ENCODE results near the gene OSBPL9.
"Not testable (repeated sequence)": the region's sequence is repeated elsewhere in the genome, so short reads cannot be mapped to it uniquely, and the experiment has no call there.

The OSBPL9 gene

DNA sequence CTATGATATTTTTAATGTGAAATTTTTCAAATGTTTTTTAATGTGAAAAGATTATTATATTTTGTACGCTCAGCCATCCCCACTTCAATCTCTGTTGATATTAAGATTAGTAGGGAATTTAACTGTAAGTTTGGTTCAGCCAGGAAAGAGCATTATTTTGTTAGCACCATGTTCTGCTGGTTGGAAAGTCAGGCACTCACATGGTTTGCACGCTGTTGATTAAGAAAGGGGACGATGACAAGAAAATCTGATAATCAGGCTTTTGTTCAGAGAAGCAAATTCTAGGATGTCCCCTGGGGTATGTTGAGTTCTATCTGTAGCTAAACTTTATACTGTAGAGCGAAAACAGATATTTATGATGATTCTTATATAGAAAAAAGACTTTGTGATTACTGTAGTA lies 115.1 kb downstream of the OSBPL9 start:
- peak overlapping the region; percentile 87; the same call in 1 of the 2 replicates for H3K4me2 ChIP-seq (ENCODE audit: low read length)
- H3K27me3 ChIP-seq (ENCODE audit: insufficient read depth, low read length), result no peaks in the 10 kb centered on the region
- no peak overlapping the region for H2AFZ ChIP-seq (ENCODE audit: low read length)
- peaks cover 54% of the 10 kb centered on the region for H3K79me2 ChIP-seq (ENCODE audit: insufficient read depth, low read length)
- 0 out of 2 replicates have a peak, but pooled peaks cover 3% of the 10 kb centered on the region for H4K20me1 ChIP-seq (ENCODE audit: insufficient read depth, low read length)
- no peaks in the 10 kb centered on the region for H3K9me2 ChIP-seq (ENCODE audit: low read depth, low read length)
- H3K27ac ChIP-seq (ENCODE audit: low read depth, low read length, poor library complexity, severe bottlenecking), result no peak overlapping the region
- no peaks in the 10 kb centered on the region for H3F3A ChIP-seq (ENCODE audit: insufficient read depth, low read length)
- peaks cover 61% of the 10 kb centered on the region for H3K4me1 ChIP-seq (ENCODE audit: insufficient read depth, low read length, severe bottlenecking)
- no peaks in the 10 kb centered on the region for H3K36me3 ChIP-seq (ENCODE audit: insufficient read depth, low read length)
- H3K4me3 ChIP-seq (ENCODE audit: low read depth, low read length, poor library complexity, severe bottlenecking), result no peak overlapping the region
- no peaks in the 10 kb centered on the region for H3K9me3 ChIP-seq (ENCODE audit: low read length)
- no peak for TF ChIP-seq EZH2 (IDR thresholded peaks at IDR 0.05; ENCODE audit: borderline replicate concordance, low read length)
- TF ChIP-seq, protein P1, sequence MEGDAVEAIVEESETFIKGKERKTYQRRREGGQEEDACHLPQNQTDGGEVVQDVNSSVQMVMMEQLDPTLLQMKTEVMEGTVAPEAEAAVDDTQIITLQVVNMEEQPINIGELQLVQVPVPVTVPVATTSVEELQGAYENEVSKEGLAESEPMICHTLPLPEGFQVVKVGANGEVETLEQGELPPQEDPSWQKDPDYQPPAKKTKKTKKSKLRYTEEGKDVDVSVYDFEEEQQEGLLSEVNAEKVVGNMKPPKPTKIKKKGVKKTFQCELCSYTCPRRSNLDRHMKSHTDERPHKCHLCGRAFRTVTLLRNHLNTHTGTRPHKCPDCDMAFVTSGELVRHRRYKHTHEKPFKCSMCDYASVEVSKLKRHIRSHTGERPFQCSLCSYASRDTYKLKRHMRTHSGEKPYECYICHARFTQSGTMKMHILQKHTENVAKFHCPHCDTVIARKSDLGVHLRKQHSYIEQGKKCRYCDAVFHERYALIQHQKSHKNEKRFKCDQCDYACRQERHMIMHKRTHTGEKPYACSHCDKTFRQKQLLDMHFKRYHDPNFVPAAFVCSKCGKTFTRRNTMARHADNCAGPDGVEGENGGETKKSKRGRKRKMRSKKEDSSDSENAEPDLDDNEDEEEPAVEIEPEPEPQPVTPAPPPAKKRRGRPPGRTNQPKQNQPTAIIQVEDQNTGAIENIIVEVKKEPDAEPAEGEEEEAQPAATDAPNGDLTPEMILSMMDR (IDR thresholded peaks at IDR 0.05; ENCODE audit: low read length), result no peak
- H3K9ac ChIP-seq (ENCODE audit: low read length), result no peak overlapping the region

DNA sequence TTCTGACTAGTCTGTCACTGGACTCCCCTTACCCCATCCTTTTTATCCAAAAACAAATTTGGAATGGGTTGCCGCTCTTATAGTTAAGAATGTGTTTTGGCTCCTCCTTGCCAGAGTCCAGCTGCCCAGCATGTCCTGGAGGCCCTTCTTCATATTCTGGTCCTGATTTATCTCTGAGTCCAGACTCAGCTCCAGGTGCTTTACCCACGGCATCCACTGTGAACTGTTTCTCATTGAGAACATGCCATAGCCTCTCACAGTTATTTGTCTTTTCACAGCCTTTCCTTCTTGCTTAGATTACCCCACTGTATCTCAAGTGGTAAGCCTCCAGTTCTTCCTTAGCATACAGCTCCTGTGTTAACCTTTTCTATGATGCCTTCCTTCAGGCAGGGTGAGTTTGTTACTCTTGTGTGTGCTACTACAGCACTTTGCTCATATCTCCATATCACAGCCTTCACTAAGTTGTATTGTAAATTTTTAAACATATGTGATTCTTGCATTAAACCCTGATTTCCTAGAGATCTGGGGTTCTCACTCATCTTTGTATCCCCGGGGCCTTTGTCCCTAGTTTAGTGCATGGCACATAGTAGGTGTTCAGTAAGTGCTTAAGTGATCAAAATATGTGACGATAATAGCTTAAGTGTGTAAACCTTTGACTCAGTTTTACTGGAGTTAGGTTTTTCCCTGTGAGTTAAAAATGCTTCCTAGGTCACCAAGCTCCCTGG lies 116.0 kb downstream of the OSBPL9 start:
- Histone ChIP-seq H3K4me2 (ENCODE audit: low read length) (peak overlapping the region; percentile 18; the same call in 1 of the 2 replicates), H3K27ac (ENCODE audit: low read depth, low read length, poor library complexity, severe bottlenecking) (no peak overlapping the region)

DNA sequence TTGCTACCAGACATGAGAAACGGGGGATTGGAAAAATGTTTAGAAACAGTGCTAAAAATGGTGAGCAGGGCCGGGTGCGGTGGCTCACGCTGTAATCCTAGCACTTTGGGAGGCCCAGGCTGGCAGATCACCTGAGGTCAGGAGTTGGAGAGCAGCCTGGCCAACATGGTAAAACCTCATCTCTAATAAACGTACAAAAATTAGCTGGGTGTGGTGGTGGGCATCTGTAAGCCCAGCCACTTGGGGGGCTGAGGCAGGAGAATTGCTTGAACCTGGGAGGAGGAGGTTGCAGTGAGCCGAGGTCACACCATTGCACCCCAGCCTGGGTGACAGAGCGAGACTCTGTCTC lies 116.5 kb downstream of the OSBPL9 start:
- Histone ChIP-seq H3K4me1 (ENCODE audit: insufficient read depth, low read length, severe bottlenecking) (peaks cover 52% of the 10 kb centered on the region), H3K79me2 (ENCODE audit: insufficient read depth, low read length) (peaks cover 64% of the 10 kb centered on the region)
- H3K9me3 ChIP-seq (ENCODE audit: low read length); H3K27ac ChIP-seq (ENCODE audit: low read depth, low read length, poor library complexity, severe bottlenecking); H3K27me3 ChIP-seq (ENCODE audit: insufficient read depth, low read length); H2AFZ ChIP-seq (ENCODE audit: low read length); H3K9me2 ChIP-seq (ENCODE audit: low read depth, low read length); H3K4me3 ChIP-seq (ENCODE audit: low read depth, low read length, poor library complexity, severe bottlenecking); H3K36me3 ChIP-seq (ENCODE audit: insufficient read depth, low read length); H3F3A ChIP-seq (ENCODE audit: insufficient read depth, low read length); H4K20me1 ChIP-seq (ENCODE audit: insufficient read depth, low read length); H3K4me2 ChIP-seq (ENCODE audit: low read length); H3K9ac ChIP-seq (ENCODE audit: low read length): not testable (repeated sequence)

More for the DNA sequence above, 116.0 kb downstream of the OSBPL9 start:
- Histone ChIP-seq H3F3A (ENCODE audit: insufficient read depth, low read length) (no peaks in the 10 kb centered on the region), H3K9ac (ENCODE audit: low read length) (no peak overlapping the region), H3K9me3 (ENCODE audit: low read length) (no peaks in the 10 kb centered on the region), H3K36me3 (ENCODE audit: insufficient read depth, low read length) (no peaks in the 10 kb centered on the region), H3K4me1 (ENCODE audit: insufficient read depth, low read length, severe bottlenecking) (peaks cover 57% of the 10 kb centered on the region), H4K20me1 (ENCODE audit: insufficient read depth, low read length) (0 out of 2 replicates have a peak, but pooled peaks cover 3% of the 10 kb centered on the region), H2AFZ (ENCODE audit: low read length) (no peak overlapping the region), H3K9me2 (ENCODE audit: low read depth, low read length) (no peaks in the 10 kb centered on the region), H3K4me3 (ENCODE audit: low read depth, low read length, poor library complexity, severe bottlenecking) (no peak overlapping the region), H3K27me3 (ENCODE audit: insufficient read depth, low read length) (no peaks in the 10 kb centered on the region), H3K79me2 (ENCODE audit: insufficient read depth, low read length) (peaks cover 61% of the 10 kb centered on the region)
- no peak for TF ChIP-seq EZH2 (IDR thresholded peaks at IDR 0.05; ENCODE audit: borderline replicate concordance, low read length)
- TF ChIP-seq, protein P1 (IDR thresholded peaks at IDR 0.05; ENCODE audit: low read length), result no peak

Measured in OCI-LY1 (cell line).